ENCODE data around the gene ST3GAL3. TPM values are rescaled to one million over a fixed set of nuclear protein-coding genes. Genes with fewer than 3 reads are reported as not detected.

ST3GAL3 gene
- total RNA-seq, 1 experiment from 2014 or later: 8.6 TPM

DNA sequence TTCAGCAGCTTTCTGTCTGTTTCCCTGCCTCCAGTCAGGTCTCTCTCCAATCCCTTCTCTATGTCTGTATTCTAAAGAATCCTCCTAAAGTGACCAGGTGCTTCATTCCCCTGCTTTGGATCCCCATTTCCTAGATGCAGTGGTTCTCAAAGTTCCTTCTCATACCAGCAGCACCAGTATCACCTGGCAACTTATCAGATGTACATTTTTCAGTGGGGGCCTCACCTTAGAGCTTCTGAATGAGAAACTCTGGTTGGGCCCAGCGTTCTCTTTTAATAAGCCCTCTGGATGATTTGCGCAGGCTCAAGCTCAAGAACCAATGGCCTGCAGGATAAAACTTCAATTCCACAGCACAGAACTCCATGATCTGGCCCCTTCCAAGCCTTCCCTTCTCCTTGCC, 200.9 kb downstream of the ST3GAL3 start (continued):
- TF ChIP-seq EMX1 (CRISPR knock-in tag; IDR thresholded peaks at IDR 0.05) (no peak), ATF1 (CRISPR knock-in tag; IDR thresholded peaks at IDR 0.05) (no peak), ELF4 (CRISPR knock-in tag; IDR thresholded peaks at IDR 0.05; ENCODE audit: low read depth) (no peak), ATF3 (CRISPR knock-in tag; conservative IDR thresholded peaks at IDR 0.05) (no peak)

DNA sequence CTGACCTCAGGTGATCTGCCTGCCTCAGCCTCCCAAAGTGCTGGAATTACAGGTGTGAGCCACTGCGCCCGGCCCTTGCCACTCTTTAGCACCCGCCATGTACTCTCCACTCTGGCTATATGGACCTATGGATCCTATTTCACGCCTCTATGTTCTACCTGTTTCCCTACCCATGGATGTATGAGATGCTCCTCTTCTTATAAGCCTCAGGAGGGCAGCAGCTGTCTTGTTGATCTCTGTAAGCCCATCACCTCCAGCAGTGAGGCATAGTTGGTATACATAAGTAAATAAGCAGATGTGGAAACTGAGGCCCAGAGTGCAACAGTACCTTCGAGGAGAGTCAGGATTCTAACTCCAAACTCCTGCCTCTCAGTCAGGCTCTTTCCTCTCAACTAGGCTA, 201.5 kb downstream of the ST3GAL3 start:
- no peak for DNase-seq (ENCODE audit: low spot score)
- Mint-ChIP-seq H3K36me3 (no peaks in the 10 kb centered on the region), H3K9me3 (no peaks in the 10 kb centered on the region), H3K27me3 (ENCODE audit: low read depth) (peaks cover 42% of the 10 kb centered on the region), H3K4me3 (no peak overlapping the region), H3K27ac (no peak overlapping the region), H3K4me1 (peaks cover 20% of the 10 kb centered on the region)
- ChIA-PET POLR2A (interaction anchor here (0.6 kb wide), 1 partner anchor 142 kb away, joined by 3 read pairs; no protein-coding TSS in a partner anchor), CTCF (interaction anchor here (1.7 to 8.2 kb wide), 3 partner anchors 22 to 144 kb away, joined by 5 to 96 read pairs (median 10); partner anchors contain the start of gene ARTN)
- peak; percentile 57 for ATAC-seq
- TF ChIP-seq ATF2 (CRISPR knock-in tag; IDR thresholded peaks at IDR 0.05; ENCODE audit: borderline replicate concordance, low read depth) (no peak), FOXJ3 (CRISPR knock-in tag; IDR thresholded peaks at IDR 0.05; ENCODE audit: borderline replicate concordance) (no peak)
- TF ChIP-seq, protein P1, sequence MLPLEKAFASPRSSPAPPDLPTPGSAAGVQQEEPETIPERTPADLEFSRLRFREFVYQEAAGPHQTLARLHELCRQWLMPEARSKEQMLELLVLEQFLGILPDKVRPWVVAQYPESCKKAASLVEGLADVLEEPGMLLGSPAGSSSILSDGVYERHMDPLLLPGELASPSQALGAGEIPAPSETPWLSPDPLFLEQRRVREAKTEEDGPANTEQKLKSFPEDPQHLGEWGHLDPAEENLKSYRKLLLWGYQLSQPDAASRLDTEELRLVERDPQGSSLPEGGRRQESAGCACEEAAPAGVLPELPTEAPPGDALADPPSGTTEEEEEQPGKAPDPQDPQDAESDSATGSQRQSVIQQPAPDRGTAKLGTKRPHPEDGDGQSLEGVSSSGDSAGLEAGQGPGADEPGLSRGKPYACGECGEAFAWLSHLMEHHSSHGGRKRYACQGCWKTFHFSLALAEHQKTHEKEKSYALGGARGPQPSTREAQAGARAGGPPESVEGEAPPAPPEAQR (CRISPR knock-in tag; IDR thresholded peaks at IDR 0.05): no peak

- Mint-ChIP-seq H3K9me3 (no peaks in the 10 kb centered on the region), H3K4me3 (no peak overlapping the region), H3K4me1 (peaks cover 32% of the 10 kb centered on the region), H3K27ac (no peak overlapping the region), H3K27me3 (ENCODE audit: low read depth) (peaks cover 31% of the 10 kb centered on the region), H3K36me3 (no peaks in the 10 kb centered on the region)
- ChIA-PET CTCF (interaction anchor here (2.2 to 8.2 kb wide), 2 partner anchors 20 to 24 kb away, joined by 7 to 96 read pairs; partner anchors contain the start of gene ARTN), POLR2A (no interaction called here)
- ATAC-seq (no peak), DNase-seq (ENCODE audit: low spot score) (no peak)
- no peak for TF ChIP-seq ZNF263 (CRISPR knock-in tag; IDR thresholded peaks at IDR 0.05; ENCODE audit: low read depth)
- no peak for TF ChIP-seq HMGXB4 (CRISPR knock-in tag; IDR thresholded peaks at IDR 0.05)
- TF ChIP-seq ERG (CRISPR knock-in tag; IDR thresholded peaks at IDR 0.05): no peak
- TF ChIP-seq, protein P2, sequence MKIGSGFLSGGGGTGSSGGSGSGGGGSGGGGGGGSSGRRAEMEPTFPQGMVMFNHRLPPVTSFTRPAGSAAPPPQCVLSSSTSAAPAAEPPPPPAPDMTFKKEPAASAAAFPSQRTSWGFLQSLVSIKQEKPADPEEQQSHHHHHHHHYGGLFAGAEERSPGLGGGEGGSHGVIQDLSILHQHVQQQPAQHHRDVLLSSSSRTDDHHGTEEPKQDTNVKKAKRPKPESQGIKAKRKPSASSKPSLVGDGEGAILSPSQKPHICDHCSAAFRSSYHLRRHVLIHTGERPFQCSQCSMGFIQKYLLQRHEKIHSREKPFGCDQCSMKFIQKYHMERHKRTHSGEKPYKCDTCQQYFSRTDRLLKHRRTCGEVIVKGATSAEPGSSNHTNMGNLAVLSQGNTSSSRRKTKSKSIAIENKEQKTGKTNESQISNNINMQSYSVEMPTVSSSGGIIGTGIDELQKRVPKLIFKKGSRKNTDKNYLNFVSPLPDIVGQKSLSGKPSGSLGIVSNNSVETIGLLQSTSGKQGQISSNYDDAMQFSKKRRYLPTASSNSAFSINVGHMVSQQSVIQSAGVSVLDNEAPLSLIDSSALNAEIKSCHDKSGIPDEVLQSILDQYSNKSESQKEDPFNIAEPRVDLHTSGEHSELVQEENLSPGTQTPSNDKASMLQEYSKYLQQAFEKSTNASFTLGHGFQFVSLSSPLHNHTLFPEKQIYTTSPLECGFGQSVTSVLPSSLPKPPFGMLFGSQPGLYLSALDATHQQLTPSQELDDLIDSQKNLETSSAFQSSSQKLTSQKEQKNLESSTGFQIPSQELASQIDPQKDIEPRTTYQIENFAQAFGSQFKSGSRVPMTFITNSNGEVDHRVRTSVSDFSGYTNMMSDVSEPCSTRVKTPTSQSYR (CRISPR knock-in tag; IDR thresholded peaks at IDR 0.05): no peak
Measured at GRCh38 chr1:43910343-43910742, 203.0 kb downstream of the ST3GAL3 start.

Data from WTC11 (cell line).